ENCODE results near the gene SMPD4.
"Not testable (repeated sequence)": the region's sequence is repeated elsewhere in the genome, so short reads cannot be mapped to it uniquely, and the experiment has no call there.

DNA sequence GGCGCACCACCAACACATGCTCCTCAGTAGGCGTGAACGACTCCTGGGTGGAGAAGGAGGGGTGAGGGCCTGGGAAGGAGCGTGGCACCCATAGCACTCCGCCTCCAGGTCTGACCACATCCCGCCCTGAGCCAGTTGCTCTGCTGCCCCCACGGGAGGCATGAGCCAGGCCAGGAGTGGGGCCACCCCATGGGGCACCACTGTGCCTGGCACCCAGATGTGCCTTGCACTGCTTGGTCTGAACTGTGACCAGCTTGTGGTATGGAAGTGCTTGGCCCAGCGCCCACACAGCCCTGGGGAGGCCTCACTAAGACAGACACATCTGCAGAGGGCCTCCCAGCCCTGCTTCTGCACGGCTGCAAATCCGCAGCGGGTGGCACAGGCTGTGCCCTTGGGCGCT, 24.0 kb downstream of the SMPD4 start:
- TF ChIP-seq POLR2A, POLR2AphosphoS5 (IDR thresholded peaks at IDR 0.05): not testable (repeated sequence)
- TF ChIP-seq, protein P1, sequence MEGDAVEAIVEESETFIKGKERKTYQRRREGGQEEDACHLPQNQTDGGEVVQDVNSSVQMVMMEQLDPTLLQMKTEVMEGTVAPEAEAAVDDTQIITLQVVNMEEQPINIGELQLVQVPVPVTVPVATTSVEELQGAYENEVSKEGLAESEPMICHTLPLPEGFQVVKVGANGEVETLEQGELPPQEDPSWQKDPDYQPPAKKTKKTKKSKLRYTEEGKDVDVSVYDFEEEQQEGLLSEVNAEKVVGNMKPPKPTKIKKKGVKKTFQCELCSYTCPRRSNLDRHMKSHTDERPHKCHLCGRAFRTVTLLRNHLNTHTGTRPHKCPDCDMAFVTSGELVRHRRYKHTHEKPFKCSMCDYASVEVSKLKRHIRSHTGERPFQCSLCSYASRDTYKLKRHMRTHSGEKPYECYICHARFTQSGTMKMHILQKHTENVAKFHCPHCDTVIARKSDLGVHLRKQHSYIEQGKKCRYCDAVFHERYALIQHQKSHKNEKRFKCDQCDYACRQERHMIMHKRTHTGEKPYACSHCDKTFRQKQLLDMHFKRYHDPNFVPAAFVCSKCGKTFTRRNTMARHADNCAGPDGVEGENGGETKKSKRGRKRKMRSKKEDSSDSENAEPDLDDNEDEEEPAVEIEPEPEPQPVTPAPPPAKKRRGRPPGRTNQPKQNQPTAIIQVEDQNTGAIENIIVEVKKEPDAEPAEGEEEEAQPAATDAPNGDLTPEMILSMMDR (IDR thresholded peaks at IDR 0.05), result not testable (repeated sequence)
